PC-3 (cell line): ENCODE results near the gene MYO9A.

ENCODE experiments used
- CTCF ChIP-seq: fragments of 300-600 bp; sonication (generic); conservative IDR thresholded peaks from 2 replicates; pipeline ENCODE4 v1.5.1; 2017; ENCODE audit warnings: antibody characterized with exemption, low read depth, mild to moderate bottlenecking, low read length
- EZH2 ChIP-seq: fragments of 300-600 bp; sonication (generic); IDR thresholded peaks from one replicate; pipeline ENCODE4 v1.6.1; 2017; ENCODE audit warnings: antibody characterized with exemption, mild to moderate bottlenecking, low read length; ENCODE audit not compliant: unreplicated experiment
- EZH2phosphoT487 ChIP-seq: fragments of 300-600 bp; sonication (generic); IDR thresholded peaks from 2 replicates; pipeline ENCODE4 v1.6.1; 2018; ENCODE audit warnings: mild to moderate bottlenecking, antibody characterized with exemption, low read length, borderline replicate concordance

- TF ChIP-seq CTCF (peak; percentile 88), EZH2 (no peak), EZH2phosphoT487 (no peak)
Observed at GRCh38 chr15:71800835-71801745, 316.9 kb downstream of the MYO9A start.
